Left kidney (tissue), 8 donors: ENCODE measurements around the gene BEX1. TPM values are rescaled to one million over a fixed set of nuclear protein-coding genes. Genes with fewer than 3 reads are reported as not detected.
A peak's percentile ranks its signal among the peaks of the same experiment; 100 is the strongest.
"Not testable (repeated sequence)": the region's sequence is repeated elsewhere in the genome, so short reads cannot be mapped to it uniquely, and the experiment has no call there.

ENCODE experiments used
- DNase-seq: peaks from one replicate; pipeline ENCODE4 v3.0.0-alpha.2; 2013
- long read RNA-seq, 8 donors: transcript quantifications; one replicate each; lab custom pipeline, GENCODE V29; 2026
- polyA plus RNA-seq: library from polyadenylated mRNA; unstranded; fragments of 120-200 nt; gene quantifications from one replicate; pipeline ENCODE4 v1.2.1, GENCODE V29; 2013; ENCODE audit not compliant: insufficient read length

The BEX1 gene
- polyA plus RNA-seq, result 60.3 TPM
- long read RNA-seq, donor 1, transcript BEX1-201 (3 exons, 864 nt), result major isoform, 32 of 202 reads
- long read RNA-seq, donor 1, partial matches to known transcripts, result 159 of 202 reads
- long read RNA-seq, donor 1, other reads (novel, unspliced or antisense), result 11 of 202 reads
- long read RNA-seq, donor 2, transcript BEX1-201 (3 exons, 864 nt), result major isoform, 24 of 204 reads
- long read RNA-seq, donor 2, partial matches to known transcripts, result 161 of 204 reads
- long read RNA-seq, donor 2, other reads (novel, unspliced or antisense), result 19 of 204 reads
- long read RNA-seq, donor 3, transcript BEX1-201 (3 exons, 864 nt), result major isoform, 27 of 863 reads
- long read RNA-seq, donor 3, partial matches to known transcripts, result 790 of 863 reads
- long read RNA-seq, donor 3, other reads (novel, unspliced or antisense), result 46 of 863 reads
- long read RNA-seq, donor 4, transcript BEX1-201 (3 exons, 864 nt), result major isoform, 13 of 26 reads
- long read RNA-seq, donor 4, partial matches to known transcripts, result 13 of 26 reads
- long read RNA-seq, donor 4, other reads (novel, unspliced or antisense), result 0 of 26 reads
- long read RNA-seq, donor 5, transcript BEX1-201 (3 exons, 864 nt), result major isoform, 69 of 401 reads
- long read RNA-seq, donor 5, partial matches to known transcripts, result 332 of 401 reads
- long read RNA-seq, donor 5, other reads (novel, unspliced or antisense), result 0 of 401 reads
- long read RNA-seq, donor 6, transcript BEX1-201 (3 exons, 864 nt), result major isoform, 33 of 232 reads
- long read RNA-seq, donor 6, partial matches to known transcripts, result 177 of 232 reads
- long read RNA-seq, donor 6, other reads (novel, unspliced or antisense), result 22 of 232 reads
- long read RNA-seq, donor 7, transcript BEX1-201 (3 exons, 864 nt), result major isoform, 51 of 2,701 reads
- long read RNA-seq, donor 7, partial matches to known transcripts, result 2,582 of 2,701 reads
- long read RNA-seq, donor 7, other reads (novel, unspliced or antisense), result 68 of 2,701 reads
- long read RNA-seq, donor 8, transcript BEX1-201 (3 exons, 864 nt), result major isoform, 17 of 17 reads
- long read RNA-seq, donor 8, partial matches to known transcripts, result 0 of 17 reads
- long read RNA-seq, donor 8, other reads (novel, unspliced or antisense), result 0 of 17 reads

GRCh38 chrX:103063918-103064434 lies at the start of gene BEX1:
Gene BEX1, minus strand, starts transcription at chrX:103064171. Its CDS starts 897 bp downstream, at chrX:103063274.
- peak; percentile 40 for DNase-seq

- not testable (repeated sequence) for DNase-seq
These were observed 45.5 kb upstream of the BEX1 start for GRCh38 chrX:103109497-103109896.

- no peak for DNase-seq
These were observed 43.9 kb upstream of the BEX1 start for GRCh38 chrX:103107836-103108235.

GRCh38 chrX:103107227-103107737 lies 43.3 kb upstream of the BEX1 start:
- DNase-seq, result not testable (repeated sequence)

GRCh38 chrX:103104370-103104769 lies 40.4 kb upstream of the BEX1 start:
- DNase-seq, result not testable (repeated sequence)

- DNase-seq, result not testable (repeated sequence)
These were observed 39.9 kb upstream of the BEX1 start for GRCh38 chrX:103103866-103104265.

- no peak for DNase-seq
These were observed 37.5 kb upstream of the BEX1 start for GRCh38 chrX:103101299-103102042.

- DNase-seq, result no peak
These were observed 36.5 kb upstream of the BEX1 start for GRCh38 chrX:103100484-103100883.

GRCh38 chrX:103099691-103100090 lies 35.7 kb upstream of the BEX1 start:
- DNase-seq, result no peak

GRCh38 chrX:103098488-103098887 lies 34.5 kb upstream of the BEX1 start:
- DNase-seq, result no peak

- no peak for DNase-seq
These were observed 29.0 kb upstream of the BEX1 start, which contains the start of gene NXF3 for GRCh38 chrX:103092942-103093341. Gene NXF3, minus strand, starts transcription at chrX:103093143. Its CDS starts 120 bp downstream, at chrX:103093023.

- no peak for DNase-seq
These were observed 17.1 kb upstream of the BEX1 start for GRCh38 chrX:103081051-103081450.

GRCh38 chrX:103073467-103073866 lies 9.5 kb upstream of the BEX1 start:
- DNase-seq, result no peak

- DNase-seq, result no peak
These were observed 2.6 kb upstream of the BEX1 start for GRCh38 chrX:103066606-103067005.

GRCh38 chrX:103063191-103063845 lies 653 bp downstream of the BEX1 start:
- peak; percentile 45 for DNase-seq

GRCh38 chrX:103061486-103061885 lies 2.5 kb downstream of the BEX1 start:
- no peak for DNase-seq

GRCh38 chrX:103056902-103057301 lies 7.1 kb downstream of the BEX1 start:
- no peak for DNase-seq

- no peak for DNase-seq
These were observed 11.3 kb downstream of the BEX1 start for GRCh38 chrX:103052625-103053024.

GRCh38 chrX:103051260-103051789 lies 12.6 kb downstream of the BEX1 start:
- DNase-seq, result no peak

GRCh38 chrX:103033371-103033770 lies 30.6 kb downstream of the BEX1 start:
- not testable (repeated sequence) for DNase-seq
